GM21367 (cell line): ENCODE data around the gene CEP85L.

Source experiments
- ATAC-seq: cut with Tn5 transposase; IDR thresholded peaks from one replicate; pipeline ENCODE4 v1.9.1; 2021; ENCODE audit not compliant: unreplicated experiment

Gene CEP85L

DNA sequence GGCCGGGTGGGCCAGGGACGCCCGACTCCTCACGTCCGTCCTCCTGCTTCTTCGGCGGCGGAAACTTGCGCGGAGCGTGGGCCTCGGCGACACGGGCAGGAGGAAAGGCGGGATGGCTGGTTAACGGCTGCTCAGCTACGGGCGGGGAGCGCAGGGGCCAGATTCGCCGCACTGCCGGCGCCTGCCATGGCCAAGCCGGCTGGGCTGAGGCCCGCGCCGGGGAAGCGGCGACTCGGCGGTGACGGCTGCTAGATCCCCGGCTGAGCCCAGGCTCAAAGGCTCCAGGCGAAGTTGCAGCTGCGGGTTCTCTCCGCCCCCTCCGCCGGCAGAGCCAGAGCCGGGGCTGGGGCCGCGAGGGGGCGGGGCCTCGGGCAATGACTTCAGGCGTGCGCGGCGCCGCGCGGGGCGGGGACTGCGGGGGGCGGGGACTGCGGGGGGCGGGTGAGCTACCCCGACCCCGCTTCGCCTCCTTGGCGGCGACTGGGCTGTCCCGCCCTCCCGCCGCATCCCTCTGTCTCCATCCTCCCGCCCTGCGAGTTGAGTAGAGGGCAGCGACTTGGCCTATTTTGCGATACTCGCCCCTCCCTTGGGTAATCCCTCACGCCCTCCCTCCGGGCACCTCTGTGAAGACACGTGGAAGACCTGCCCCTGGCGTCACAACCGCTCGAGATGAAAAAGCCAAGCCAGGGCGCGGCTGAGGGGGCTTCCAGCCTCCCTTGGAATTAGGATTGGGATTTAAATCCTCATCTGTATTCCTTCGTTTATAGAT is at the start of gene CEP85L:
Gene CEP85L, minus strand, starts transcription at position 310 of the 769 bp plus-strand sequence. CDS start 322 bp downstream, outside the sequence.
- ATAC-seq, result peak; percentile 86

- no peak for ATAC-seq
These were observed 49.1 kb upstream of the CEP85L start for GRCh38 chr6:118700531-118700930.

- ATAC-seq, result no peak
These were observed 46.2 kb upstream of the CEP85L start for GRCh38 chr6:118697554-118697953.

DNA sequence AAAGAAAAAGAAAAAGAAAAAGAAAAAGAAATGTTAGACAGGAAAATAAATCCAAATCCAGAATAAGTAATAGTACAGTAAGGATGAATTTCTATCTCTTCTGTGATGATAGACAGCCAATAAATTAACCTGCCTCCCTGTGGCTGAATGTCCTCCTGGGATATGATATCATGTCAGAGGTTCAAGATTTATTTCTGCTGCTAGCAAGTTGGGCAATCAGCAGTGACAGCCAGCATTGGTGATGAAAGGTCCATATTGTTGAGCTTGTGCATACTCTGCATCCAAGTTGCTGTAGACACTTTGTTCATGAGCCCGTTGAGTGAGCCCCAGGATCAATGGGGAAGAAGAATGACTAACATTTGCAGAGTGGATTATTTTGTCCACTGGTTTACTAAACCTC is 44.9 kb upstream of the CEP85L start:
- no peak for ATAC-seq

DNA sequence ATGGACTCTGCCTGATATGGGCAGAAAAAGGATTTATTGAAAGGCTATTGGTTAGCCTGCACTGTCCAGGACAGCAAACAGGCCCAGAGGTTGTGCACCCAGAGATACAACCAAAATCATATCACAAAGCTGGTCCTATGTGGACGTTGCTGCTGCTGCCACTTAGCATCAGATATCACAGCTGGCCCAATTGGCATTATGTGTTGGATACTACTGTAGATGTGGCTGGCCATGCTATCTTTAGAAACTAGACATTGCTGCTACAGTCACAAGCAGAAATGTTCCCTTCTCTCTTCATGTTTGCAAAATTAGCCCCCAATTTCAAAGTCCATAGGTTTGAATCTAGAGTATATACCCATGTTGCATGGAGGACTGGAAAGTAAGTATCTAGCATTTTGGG is 42.2 kb upstream of the CEP85L start:
- no peak for ATAC-seq

GRCh38 chr6:118685823-118686449 is 34.5 kb upstream of the CEP85L start:
- no peak for ATAC-seq

- no peak for ATAC-seq
These were observed 32.8 kb upstream of the CEP85L start for GRCh38 chr6:118683881-118684872.

DNA sequence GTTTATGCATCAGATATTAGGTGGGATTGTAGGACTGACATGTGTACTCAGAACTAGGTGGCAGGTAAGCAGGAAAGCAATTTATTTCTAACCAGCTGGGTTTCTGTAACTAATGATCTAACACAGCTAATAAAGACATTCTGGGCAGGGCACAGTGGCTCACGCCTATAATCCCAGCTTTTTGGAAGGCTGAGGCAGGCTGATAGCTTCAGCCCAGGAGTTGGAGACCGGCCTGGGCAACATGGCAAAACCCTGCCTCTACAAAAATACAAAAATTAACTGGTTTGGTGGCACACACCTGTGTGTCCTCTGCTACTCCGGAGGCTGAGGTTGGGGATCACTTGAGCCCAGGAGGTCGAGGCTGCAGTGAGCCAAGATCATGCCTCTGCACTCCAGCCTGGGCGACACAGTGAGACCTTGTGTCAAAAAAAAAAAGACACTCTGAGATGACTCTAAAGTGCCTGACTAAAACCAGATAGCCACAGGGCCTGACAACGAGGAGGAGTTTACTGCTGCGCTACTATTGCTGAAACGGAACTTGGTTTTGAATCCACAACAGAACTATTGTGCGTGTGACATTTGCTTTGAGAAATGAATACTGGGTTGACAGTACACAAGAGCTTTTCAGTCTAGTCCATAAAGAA is 29.2 kb upstream of the CEP85L start:
- ATAC-seq, result no peak

DNA sequence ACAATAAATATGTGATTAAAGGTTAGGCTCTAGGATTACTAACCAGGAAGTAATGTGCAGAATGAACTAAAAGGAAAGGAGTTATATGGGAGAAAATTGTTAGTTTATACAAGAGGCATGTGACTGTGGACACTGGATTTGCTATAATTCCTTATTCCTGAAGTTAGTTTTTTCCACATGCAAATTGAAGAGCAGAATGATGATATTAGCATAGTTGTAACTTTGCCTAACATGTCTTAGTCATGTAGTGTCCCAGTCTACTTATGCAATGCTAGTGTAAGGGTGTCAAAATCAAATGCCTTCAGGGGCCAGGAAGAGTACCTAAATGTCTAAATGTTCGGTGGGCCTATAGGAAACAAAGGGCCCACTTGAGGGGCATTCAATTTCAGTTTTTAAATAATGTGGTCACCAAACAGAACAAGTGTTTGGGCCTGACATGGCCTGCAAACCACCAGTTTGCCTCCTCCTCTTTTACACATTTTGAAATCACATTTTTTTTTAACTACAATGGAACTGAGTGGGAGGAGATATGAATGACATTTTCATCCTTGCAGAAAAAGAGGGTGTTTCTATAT is 28.0 kb upstream of the CEP85L start:
- no peak for ATAC-seq

- ATAC-seq, result no peak
These were observed 27.5 kb upstream of the CEP85L start for GRCh38 chr6:118678866-118679265.

DNA sequence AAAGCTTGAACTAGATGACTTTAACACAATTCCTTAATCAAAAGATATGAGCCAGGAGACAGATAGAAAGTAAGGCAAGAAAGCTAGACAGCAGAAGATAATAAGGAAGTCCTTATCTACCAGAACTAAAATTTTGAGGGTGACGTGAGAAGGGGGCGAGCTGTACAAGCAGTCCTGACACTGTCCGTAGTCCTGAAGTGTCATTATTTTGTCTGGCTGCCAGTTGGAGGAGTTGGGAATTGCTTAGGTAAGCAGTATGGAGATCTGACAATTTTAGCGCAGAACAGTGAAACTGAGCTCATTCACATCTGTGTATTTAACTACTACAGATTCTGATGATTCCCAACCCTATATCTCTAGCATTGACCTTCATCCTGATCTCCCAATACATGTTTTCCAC is 25.8 kb upstream of the CEP85L start:
- no peak for ATAC-seq

DNA sequence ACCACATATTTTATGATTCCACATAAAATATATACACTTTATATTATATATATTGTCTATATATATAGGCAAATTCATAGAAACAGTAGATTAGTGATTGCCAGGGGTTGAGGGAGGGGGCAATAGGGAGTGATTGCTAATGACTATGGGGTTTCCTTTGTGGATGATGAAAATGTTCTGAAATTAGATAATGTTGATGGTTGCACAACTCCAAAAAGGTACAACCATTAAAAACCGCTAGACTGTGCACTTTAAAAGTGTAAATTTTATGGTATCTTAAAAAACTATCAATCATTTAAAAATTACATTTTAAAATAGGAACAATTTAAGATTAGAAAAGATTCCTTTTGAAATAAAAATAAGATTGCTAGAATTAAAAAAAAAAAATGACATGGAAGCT is 23.8 kb upstream of the CEP85L start:
- no peak for ATAC-seq

DNA sequence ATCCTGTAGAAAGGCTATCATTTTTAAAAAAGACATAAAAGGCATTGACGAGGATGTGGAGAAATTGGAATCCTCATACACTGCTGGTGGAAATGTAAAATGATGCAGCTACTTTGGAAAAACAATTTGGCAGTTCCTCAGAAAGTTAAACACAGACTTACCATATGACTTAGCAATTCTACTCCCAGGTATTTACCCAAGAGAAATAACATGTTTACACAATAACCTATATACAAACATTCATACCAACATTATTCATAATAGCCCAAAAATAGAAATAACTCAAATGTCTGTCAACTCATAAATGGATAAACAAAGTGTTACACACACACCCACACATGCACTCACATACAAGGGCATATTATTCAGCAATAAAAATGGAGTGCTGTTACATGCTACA is 23.4 kb upstream of the CEP85L start:
- no peak for ATAC-seq

DNA sequence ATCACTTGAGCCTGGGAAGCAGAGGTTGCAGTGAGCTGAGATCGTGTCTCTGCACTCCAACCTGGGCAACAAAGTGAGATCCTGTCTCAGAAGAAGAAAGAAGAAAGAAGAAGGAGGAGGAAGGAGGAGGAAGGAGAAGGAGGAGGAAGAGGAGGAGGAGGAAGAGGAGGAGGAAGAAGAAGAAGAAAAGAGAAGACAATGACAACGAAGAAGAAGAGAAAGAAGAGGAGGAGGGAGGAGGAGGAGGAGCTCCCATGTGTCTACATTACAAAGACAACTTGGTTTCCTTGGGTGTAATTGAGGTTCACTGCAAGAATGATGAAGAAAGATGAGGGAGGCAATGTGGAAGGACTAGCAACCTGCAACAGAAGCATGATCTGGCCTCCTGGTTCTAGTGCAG is 21.3 kb upstream of the CEP85L start:
- ATAC-seq, result no peak

DNA sequence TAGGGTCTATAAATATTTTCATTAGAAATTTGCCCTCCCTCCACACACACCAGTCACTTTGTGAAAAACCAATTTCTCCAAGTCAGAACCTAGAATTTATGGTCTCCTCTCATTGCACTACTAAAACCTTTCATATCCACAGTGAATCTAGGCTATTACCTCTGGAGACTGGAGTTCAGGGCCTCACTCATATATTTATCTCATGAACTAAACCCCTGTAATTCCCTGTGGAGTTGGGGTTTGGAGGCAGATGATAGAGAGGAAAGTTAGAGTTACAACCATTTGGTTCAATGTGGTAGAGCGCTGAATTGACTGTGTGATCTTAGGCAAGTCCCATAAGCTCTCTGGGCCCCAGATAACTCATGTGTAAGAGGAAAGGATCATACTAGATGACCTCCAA is 18.2 kb upstream of the CEP85L start:
- no peak for ATAC-seq

DNA sequence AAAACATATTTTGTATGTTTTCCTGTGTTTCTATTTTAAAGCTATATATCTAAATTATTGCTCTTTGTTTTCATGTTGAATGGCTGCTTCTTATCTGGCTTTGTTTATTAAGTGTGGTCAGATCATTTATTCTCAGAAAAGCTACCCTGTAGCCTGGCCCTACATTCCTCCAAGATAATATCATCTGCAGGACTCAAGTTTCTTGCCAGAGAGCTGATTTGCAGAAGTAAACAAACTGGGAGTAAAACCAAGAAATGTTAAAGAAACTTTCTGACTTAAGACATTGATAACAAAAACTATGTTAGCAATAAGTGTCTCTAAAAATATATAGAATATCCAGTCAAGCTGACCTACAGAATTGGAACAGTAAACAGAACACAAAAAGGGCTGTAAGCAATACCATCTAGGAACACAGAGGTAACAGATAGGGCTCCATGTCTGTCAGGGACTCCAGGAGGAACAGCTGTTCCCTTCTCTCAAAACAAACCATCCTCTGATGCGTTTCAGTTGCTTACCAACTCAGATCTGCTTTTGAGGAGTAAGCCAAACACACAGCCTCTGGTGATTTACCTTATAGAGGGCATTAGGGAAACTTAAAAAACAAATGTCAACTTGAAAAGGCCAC is 17.5 kb upstream of the CEP85L start:
- ATAC-seq, result no peak

DNA sequence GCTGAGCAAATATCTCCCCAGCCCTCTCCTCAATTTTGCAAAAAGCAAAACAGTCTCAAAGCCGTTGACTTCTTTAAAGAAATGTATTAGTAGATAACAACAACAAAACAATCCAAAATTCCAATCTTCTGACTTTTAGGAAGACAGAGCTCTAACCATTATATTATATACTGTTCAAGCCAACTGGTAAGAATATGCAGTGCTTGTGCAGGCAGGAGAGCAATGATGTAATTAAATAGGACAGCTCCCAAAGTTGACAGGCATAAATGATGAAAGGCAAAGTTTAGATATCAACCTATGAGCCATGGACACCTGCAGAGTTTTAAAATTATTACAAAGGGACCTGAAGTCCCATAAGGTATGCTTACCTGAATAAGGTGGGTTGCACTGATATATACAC is 16.6 kb upstream of the CEP85L start:
- ATAC-seq, result no peak

- no peak for ATAC-seq
These were observed 13.6 kb upstream of the CEP85L start for GRCh38 chr6:118665011-118665410.

GRCh38 chr6:118663993-118664985 is 12.9 kb upstream of the CEP85L start:
- no peak for ATAC-seq
